Right lobe of liver (tissue), 6 donors: ENCODE data around the gene FADS2. TPM values are rescaled to one million over a fixed set of nuclear protein-coding genes. Genes with fewer than 3 reads are reported as not detected.

ENCODE experiments used
- ATAC-seq, 4 donors: fragments of 200-7000 bp; cut with Tn5 transposase; one replicate each; pipeline ENCODE4 v1.9.1; 2020; ENCODE audit warnings: mild to moderate bottlenecking in 4 of 4, moderate library complexity in 4 of 4
- DNase-seq, 3 donors: peaks; one replicate each; pipeline ENCODE4 v3.0.0-alpha.2; 2020
- H3K27ac ChIP-seq, 3 donors: fragments of 200-600 bp; one replicate each; pipeline ENCODE4 v1.8.0; 2022
- H3K27me3 ChIP-seq, 2 donors: fragments of 200-600 bp; one replicate each; pipeline ENCODE4 v1.8.0; 2022
- H3K36me3 ChIP-seq, 4 donors: fragments of 200-600 bp; sonication (generic) in 1 of 4; one replicate each; pipeline versions ENCODE4 v1.5.1 to v1.8.0; 2017 to 2022; ENCODE audit warnings: control low read depth in 1 of 4
- H3K4me1 ChIP-seq, 4 donors: fragments of 200-600 bp; sonication (generic) in 1 of 4; one replicate each; pipeline versions ENCODE4 v1.5.1 to v1.8.0; 2017 to 2022; ENCODE audit warnings: control low read depth in 1 of 4
- H3K4me3 ChIP-seq, 3 donors: fragments of 200-600 bp; one replicate each; pipeline ENCODE4 v1.8.0; 2022
- H3K9me3 ChIP-seq, 4 donors: fragments of 200-600 bp; sonication (generic) in 1 of 4; one replicate each; pipeline versions ENCODE4 v1.5.1 to v1.8.0; 2017 to 2022; ENCODE audit warnings: control low read depth in 1 of 4
- CTCF ChIP-seq, 4 donors: fragments of 200-600 bp in 3 of 4; fragments of 450-650 bp in 1 of 4; IDR thresholded peaks; one replicate each; pipeline versions ENCODE4 v1.5.1 to v1.8.0; 2016 to 2022; ENCODE audit warnings: antibody characterized with exemption in 4 of 4, mild to moderate bottlenecking in 2 of 4
- POLR2A ChIP-seq: fragments of 450-650 bp; IDR thresholded peaks from one replicate; pipeline ENCODE4 v1.6.1; 2017; ENCODE audit warnings: antibody characterized with exemption, mild to moderate bottlenecking
- WGBS: methylation state at CpG from one replicate; pipeline ENCODE4 v1.1.6; 2018; ENCODE audit warnings: low coverage, low lambda C conversion rate; ENCODE audit not compliant: insufficient coverage; ENCODE audit errors: missing lambda C conversion rate; 5-methylcytosine and 5-hydroxymethylcytosine counted together
- intact Hi-C, 2 donors: fragments of 100-400 bp; cut with DNase I; formaldehyde crosslinking; loops; one replicate each; pipeline versions ENCODE4 v1.11.2 to v1.14.1; 2022
- total RNA-seq, 6 experiments: library from RNA; depleted of rRNA in 2 of 6; stranded (reverse); fragments of >200 nt in 2 of 6; fragmentation: NEBNext Ultra II Directional in 3 of 6; extraction: Animal tissue kit (Norgen Biotek cat#: 25700) in 3 of 6; gene quantifications; one replicate each; pipeline versions ENCODE4 v1.1.0 to v1.2.4, GENCODE V29; 2016 to 2023
- donor health status: DM: no; HTN: yes; CAD: no.
- donor health status: DM: no; HTN: no; CAD: no.
- donor health status: DM: no; HTN: no; CAD: no.
- donor health status: DM: no; HTN: yes; CAD: no.
- donor health status: DM: no; HTN: yes; CAD: no.

Gene FADS2
- total RNA-seq, 6 experiments from 2014 or later: 4.2 to 166 (median 110) TPM

GRCh38 chr11:61799665-61800284 is 28.3 kb upstream of the FADS2 start:
- intact Hi-C loops: loop anchor here (10.0 kb wide), 4 partner anchors 85 to 275 kb away; partner anchors contain the start of gene FADS3 (in 1 of the 2)

GRCh38 chr11:61800331-61801281 is 27.5 kb upstream of the FADS2 start:
- Histone ChIP-seq H3K27ac (no peak overlapping the region), H3K36me3 (peaks cover 0 to 10% (median 2%) of the 10 kb centered on the region in 4 donors), H3K27me3 (no peaks in the 10 kb centered on the region), H3K9me3 (no peaks in the 10 kb centered on the region), H3K4me1 (peaks cover 0 to 7% (median 0%) of the 10 kb centered on the region in 4 donors), H3K4me3 (no peak overlapping the region)
- 92% methylated on average over 3 of the region's 3 CpGs for WGBS
- ATAC-seq (no peak), DNase-seq (no peak)
- intact Hi-C loops: loop anchor here (10.0 kb wide), 2 partner anchors 84 to 94 kb away; partner anchors contain the start of gene FADS3 (in 1 of the 2)
- TF ChIP-seq POLR2A (no peak), CTCF (IDR thresholded peaks at IDR 0.05) (no peak)

More at GRCh38 chr11:61799665-61800284, 28.3 kb upstream of the FADS2 start:
- Histone ChIP-seq H3K4me1 (peaks cover 0 to 7% (median 0%) of the 10 kb centered on the region in 4 donors), H3K4me3 (no peak overlapping the region), H3K36me3 (peaks cover 0 to 10% (median 2%) of the 10 kb centered on the region in 4 donors), H3K9me3 (no peaks in the 10 kb centered on the region), H3K27ac (no peak overlapping the region), H3K27me3 (no peaks in the 10 kb centered on the region)
- TF ChIP-seq POLR2A (no peak), CTCF (IDR thresholded peaks at IDR 0.05) (no peak)
- ATAC-seq (no peak), DNase-seq (peak in 1 of 3 donors; percentile 3)
- 94% methylated on average over 2 of the region's 2 CpGs for WGBS

- TF ChIP-seq POLR2A (no peak), CTCF (IDR thresholded peaks at IDR 0.05) (no peak)
- H3K9me3 ChIP-seq: no peaks in the 10 kb centered on the region
- ATAC-seq: no peak
- peaks cover 0 to 11% (median 2%) of the 10 kb centered on the region in 4 donors for H3K36me3 ChIP-seq
- DNase-seq: peak in 1 of 3 donors; percentile 13
- 90% methylated on average over 6 of the region's 6 CpGs for WGBS
- H3K4me3 ChIP-seq: no peak overlapping the region
- no peaks in the 10 kb centered on the region for H3K27me3 ChIP-seq
- H3K27ac ChIP-seq: no peak overlapping the region
- intact Hi-C loops: loop anchor here (10.0 kb wide), 2 partner anchors 82 to 92 kb away; partner anchors contain the start of gene FADS3 (in 1 of the 2)
- H3K4me1 ChIP-seq: peaks cover 0 to 4% (median 0%) of the 10 kb centered on the region in 4 donors
Observed at GRCh38 chr11:61802605-61803004, 25.5 kb upstream of the FADS2 start.

GRCh38 chr11:61803889-61804647 is 24.0 kb upstream of the FADS2 start:
- no peaks in the 10 kb centered on the region for H3K9me3 ChIP-seq
- intact Hi-C loops: loop anchor here (10.0 kb wide), 2 partner anchors 81 to 91 kb away; partner anchors contain the start of gene FADS3 (in 1 of the 2)
- H3K4me1 ChIP-seq: no peaks in the 10 kb centered on the region
- 72% methylated on average over 3 of the region's 3 CpGs for WGBS
- no peak for TF ChIP-seq CTCF (IDR thresholded peaks at IDR 0.05)
- TF ChIP-seq POLR2A: no peak
- no peak overlapping the region for H3K4me3 ChIP-seq
- no peak for ATAC-seq
- H3K36me3 ChIP-seq: peaks cover 0 to 15% (median 3%) of the 10 kb centered on the region in 4 donors
- H3K27ac ChIP-seq: no peak overlapping the region
- no peaks in the 10 kb centered on the region for H3K27me3 ChIP-seq
- peak in 1 of 3 donors; percentile 1 for DNase-seq
